ENCODE data around the gene INKA2. TPM values are rescaled to one million over a fixed set of nuclear protein-coding genes. Genes with fewer than 3 reads are reported as not detected.
A peak's percentile ranks its signal among the peaks of the same experiment; 100 is the strongest.

Gene INKA2
- total RNA-seq, 1 experiment from 2014 or later, result 0.91 TPM

- DNase-seq (ENCODE audit: low read depth), result peak; percentile 89
These were observed 5.8 kb downstream of the INKA2 start for GRCh38 chr1:111733183-111733991.

GRCh38 chr1:111732718-111733117 is 6.5 kb downstream of the INKA2 start:
- DNase-seq (ENCODE audit: low read depth), result no peak

- no peak for DNase-seq (ENCODE audit: low read depth)
These were observed 7.2 kb downstream of the INKA2 start for GRCh38 chr1:111731956-111732355.

- DNase-seq (ENCODE audit: low read depth), result no peak
These were observed 8.5 kb downstream of the INKA2 start for GRCh38 chr1:111730706-111731105.

GRCh38 chr1:111729946-111730681 is 9.1 kb downstream of the INKA2 start:
- no peak for DNase-seq (ENCODE audit: low read depth)

GRCh38 chr1:111729271-111729921 is 9.8 kb downstream of the INKA2 start:
- no peak for DNase-seq (ENCODE audit: low read depth)

GRCh38 chr1:111727056-111727455 is 12.1 kb downstream of the INKA2 start:
- no peak for DNase-seq (ENCODE audit: low read depth)

GRCh38 chr1:111725192-111725591 is 14.0 kb downstream of the INKA2 start:
- DNase-seq (ENCODE audit: low read depth), result no peak

GRCh38 chr1:111723871-111724270 is 15.3 kb downstream of the INKA2 start:
- DNase-seq (ENCODE audit: low read depth), result no peak

- no peak for DNase-seq (ENCODE audit: low read depth)
These were observed 15.9 kb downstream of the INKA2 start for GRCh38 chr1:111723091-111723806.

- DNase-seq (ENCODE audit: low read depth), result no peak
These were observed 18.0 kb downstream of the INKA2 start for GRCh38 chr1:111720977-111721786.

- DNase-seq (ENCODE audit: low read depth), result no peak
These were observed 18.8 kb downstream of the INKA2 start for GRCh38 chr1:111720274-111720976.

GRCh38 chr1:111719674-111720132 is 19.5 kb downstream of the INKA2 start:
- no peak for DNase-seq (ENCODE audit: low read depth)

- no peak for DNase-seq (ENCODE audit: low read depth)
These were observed 20.1 kb downstream of the INKA2 start for GRCh38 chr1:111719135-111719534.

- DNase-seq (ENCODE audit: low read depth), result no peak
These were observed 21.7 kb downstream of the INKA2 start for GRCh38 chr1:111717450-111717849.

- DNase-seq (ENCODE audit: low read depth), result no peak
These were observed 22.9 kb downstream of the INKA2 start for GRCh38 chr1:111716333-111716732.

- no peak for DNase-seq (ENCODE audit: low read depth)
These were observed 29.2 kb downstream of the INKA2 start for GRCh38 chr1:111709986-111710385.

GRCh38 chr1:111707906-111708305 is 31.3 kb downstream of the INKA2 start:
- no peak for DNase-seq (ENCODE audit: low read depth)

GRCh38 chr1:111706921-111707320 is 32.3 kb downstream of the INKA2 start:
- DNase-seq (ENCODE audit: low read depth), result no peak

GRCh38 chr1:111705841-111706240 is 33.4 kb downstream of the INKA2 start:
- no peak for DNase-seq (ENCODE audit: low read depth)
